Measurements from ENCODE around the gene MARCO.

The MARCO gene

GRCh38 chr2:118942031-118942430 is at the start of gene MARCO:
Gene MARCO, plus strand, starts transcription at chr2:118942194. Its CDS starts 107 bp downstream, at chr2:118942301.
- DNase-seq (ENCODE audit: low read depth, low spot score), result no peak

GRCh38 chr2:118893100-118893499 is 48.9 kb upstream of the MARCO start:
- DNase-seq (ENCODE audit: low read depth, low spot score), result no peak

DNA sequence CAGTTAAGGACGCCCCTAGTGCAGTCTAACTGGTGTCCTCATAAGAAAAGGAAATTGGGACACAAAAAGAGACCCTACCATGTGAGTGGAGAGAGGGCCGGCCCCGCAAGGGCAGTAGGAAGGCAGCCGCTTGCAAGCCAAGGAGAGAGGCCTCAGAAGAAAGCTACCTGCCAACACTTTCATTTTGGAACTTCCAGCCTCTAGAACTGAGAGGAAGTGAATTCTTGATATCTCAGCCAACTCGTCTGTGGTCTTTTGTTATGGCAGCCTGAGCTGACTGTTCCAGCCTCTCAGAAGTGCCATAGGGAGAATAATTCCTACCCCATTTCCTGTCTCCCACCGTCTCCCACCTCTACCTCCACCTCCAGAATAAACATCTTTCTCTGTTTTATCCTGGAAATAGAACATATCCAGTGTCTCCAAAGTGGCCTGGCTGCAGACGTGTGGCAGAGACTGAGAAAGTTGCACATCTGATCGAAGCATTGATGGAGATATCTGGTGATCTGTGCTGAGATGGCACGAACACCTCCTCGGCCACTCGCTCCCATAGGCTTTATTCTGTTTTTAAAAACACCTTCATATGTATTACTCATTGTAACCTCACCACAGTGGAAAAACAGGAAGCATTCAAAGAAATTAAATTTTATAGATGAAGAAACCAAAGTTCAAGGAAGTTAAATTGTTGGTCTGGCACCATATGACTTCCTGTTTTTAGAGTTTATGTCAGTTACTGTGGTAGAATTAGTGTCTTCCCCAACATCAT is 39.5 kb upstream of the MARCO start:
- DNase-seq (ENCODE audit: low read depth, low spot score), result no peak

DNA sequence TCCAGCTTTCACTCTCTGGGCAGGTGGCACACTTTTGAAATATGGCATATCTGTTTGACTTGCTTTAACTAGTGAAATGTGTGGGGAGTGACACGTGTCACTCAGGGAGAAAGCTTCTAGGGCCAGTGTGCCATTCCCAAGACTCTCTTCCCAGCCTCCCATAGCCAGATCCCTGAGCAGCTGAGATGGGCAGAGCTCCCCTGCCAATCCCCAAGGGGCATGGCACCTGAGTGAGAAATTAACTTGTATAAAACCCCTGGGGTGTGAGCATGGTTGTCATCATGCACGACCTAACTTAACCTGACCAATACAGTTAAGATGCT is 39.0 kb upstream of the MARCO start:
- no peak for DNase-seq (ENCODE audit: low read depth, low spot score)

- no peak for DNase-seq (ENCODE audit: low read depth, low spot score)
These were observed 38.2 kb upstream of the MARCO start for GRCh38 chr2:118903551-118904479.

- no peak for DNase-seq (ENCODE audit: low read depth, low spot score)
These were observed 36.8 kb upstream of the MARCO start for GRCh38 chr2:118905206-118905605.

- DNase-seq (ENCODE audit: low read depth, low spot score), result no peak
These were observed 35.8 kb upstream of the MARCO start for GRCh38 chr2:118906186-118906585.

DNA sequence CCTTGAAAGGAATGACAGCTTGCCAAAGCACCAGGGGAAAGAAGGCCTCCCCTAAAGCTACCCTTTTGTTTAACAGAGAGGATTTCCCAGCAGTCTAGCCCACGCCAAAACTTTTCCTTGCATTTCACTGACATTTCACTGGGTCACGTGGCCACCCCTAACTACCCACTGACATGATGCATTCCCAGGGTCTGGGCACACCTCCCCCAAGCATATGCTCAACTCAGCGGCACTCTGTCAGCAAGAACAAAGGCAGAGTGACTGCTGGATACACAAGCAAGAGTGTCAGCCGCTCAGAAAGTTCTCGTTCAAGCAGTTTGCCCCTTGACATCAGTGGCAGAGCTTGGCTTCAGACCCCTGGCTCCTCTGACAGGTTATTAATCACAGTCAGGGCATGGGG is 34.2 kb upstream of the MARCO start:
- no peak for DNase-seq (ENCODE audit: low read depth, low spot score)

- DNase-seq (ENCODE audit: low read depth, low spot score), result no peak
These were observed 32.8 kb upstream of the MARCO start for GRCh38 chr2:118909191-118909590.

DNA sequence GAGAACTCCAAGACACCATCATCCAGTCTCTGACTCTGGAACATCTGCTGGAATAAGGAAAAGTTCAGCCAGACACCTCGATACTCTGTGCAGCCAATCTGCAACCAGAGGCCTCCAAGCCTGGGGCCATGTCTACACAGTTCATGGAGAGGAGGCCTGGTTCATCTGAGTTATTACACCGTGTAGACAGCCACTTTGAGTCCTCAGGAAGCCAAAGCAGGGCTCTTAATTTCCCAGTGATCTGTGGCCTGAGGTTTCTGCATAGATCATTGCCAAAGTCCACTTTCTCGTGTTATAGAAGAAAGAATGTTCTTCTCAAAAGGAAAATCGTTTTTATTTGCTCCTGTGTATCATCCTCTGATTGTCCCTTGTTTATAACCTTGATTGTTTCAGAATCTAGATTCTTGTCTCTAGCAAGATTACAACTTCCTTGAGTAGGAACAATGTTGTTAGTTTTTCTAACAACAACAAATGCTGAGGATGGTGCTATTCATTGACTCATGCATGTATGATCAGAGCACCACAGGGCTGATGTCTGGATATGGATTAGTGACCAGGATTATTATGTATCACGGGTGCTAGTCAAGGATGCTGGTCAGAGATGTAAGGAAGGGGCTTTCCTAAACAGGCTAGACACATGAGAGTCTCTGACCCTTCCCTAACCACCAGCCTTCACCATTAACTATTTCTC is 30.7 kb upstream of the MARCO start:
- DNase-seq (ENCODE audit: low read depth, low spot score), result no peak

DNA sequence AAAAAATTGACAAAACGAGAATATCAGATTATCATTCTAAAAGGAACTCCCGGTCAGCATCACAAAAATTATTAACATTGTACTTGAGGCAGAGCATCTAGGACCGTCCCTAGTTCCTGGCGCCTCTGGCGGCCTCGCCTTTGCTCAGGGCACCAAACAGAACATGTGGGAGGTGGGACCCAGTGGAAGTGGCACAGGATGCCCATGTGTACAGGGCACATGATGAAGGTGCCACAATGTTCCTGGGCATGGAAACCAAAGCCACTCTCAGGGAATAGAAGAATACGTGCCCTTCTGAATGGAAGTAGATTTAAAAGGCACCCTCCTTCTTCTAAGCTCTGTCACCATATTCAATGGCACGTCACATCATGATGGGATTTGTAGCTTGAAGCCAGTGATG is 30.1 kb upstream of the MARCO start:
- DNase-seq (ENCODE audit: low read depth, low spot score), result no peak

DNA sequence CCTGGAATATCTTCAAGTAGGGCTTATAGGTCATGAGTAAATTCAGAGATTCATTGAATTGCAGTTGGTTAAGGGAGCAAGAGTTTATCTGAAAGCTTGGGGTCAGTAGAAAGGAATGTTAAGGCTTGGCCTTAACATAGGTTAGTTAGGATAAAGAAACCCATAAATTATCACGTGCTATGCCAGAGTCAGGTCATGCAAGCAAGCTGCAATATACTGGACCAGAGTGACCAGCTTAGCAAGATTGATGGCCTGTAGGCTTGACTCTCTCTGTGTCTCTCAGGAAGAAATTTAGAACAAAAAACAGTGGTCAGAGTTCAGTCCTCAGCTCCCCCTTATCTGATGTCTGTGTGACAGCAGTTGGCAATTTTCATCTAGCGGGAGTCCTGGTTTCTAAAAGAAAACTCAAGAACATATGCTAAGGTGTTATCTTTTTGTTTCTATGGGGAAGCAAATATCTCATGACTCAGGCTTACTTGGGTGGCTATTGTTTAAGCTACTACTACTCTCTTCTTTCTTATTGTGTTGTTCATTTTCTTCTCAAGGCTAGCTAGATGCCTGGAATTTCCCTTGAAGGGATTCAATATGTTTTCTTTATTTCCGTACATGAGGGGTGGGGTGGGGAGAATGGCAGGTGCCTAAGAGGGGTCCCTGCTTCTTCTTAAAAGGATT is 28.7 kb upstream of the MARCO start:
- no peak for DNase-seq (ENCODE audit: low read depth, low spot score)

GRCh38 chr2:118913803-118914645 is 28.0 kb upstream of the MARCO start:
- no peak for DNase-seq (ENCODE audit: low read depth, low spot score)

GRCh38 chr2:118914721-118915453 is 27.1 kb upstream of the MARCO start:
- DNase-seq (ENCODE audit: low read depth, low spot score), result no peak

DNA sequence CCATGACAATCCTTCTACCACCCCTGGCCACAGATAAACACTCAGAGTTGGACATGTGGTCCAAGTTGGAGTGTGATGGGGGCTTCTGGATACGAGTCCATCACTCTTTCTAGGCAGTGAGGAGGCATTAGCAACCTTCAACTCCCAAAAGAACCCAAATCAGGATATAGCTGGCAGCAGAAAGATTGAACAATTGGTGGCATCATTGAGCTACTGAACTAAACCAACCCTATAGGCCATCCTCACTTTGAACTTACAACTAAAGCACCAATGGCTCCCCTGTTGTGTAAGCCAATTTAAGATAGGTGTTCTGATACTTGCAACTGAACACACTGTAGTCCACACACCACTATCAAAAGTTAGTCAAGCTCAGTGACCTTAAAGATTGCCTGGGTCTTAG is 24.0 kb upstream of the MARCO start:
- no peak for DNase-seq (ENCODE audit: low read depth, low spot score)

DNA sequence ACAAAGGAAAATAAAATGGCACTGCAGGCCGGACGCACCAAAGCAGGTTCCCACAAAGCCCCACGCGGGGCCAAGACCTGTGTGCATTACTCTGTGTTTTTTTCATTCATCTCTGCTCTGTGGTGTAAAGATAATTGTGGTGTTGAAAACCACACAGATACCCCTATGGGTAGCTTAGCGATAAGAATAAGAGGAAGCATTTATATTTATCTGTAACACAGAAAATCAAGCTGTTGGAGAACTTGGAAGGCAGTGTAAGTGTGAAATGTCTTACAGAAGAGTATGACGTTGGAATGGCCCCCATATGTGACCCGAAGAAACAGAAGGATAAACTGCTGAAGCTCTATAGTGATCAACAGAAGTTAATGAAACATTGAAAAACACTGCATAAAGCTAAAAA is 20.3 kb upstream of the MARCO start:
- no peak for DNase-seq (ENCODE audit: low read depth, low spot score)

GRCh38 chr2:118922254-118922653 is 19.7 kb upstream of the MARCO start:
- no peak for DNase-seq (ENCODE audit: low read depth, low spot score)

GRCh38 chr2:118923371-118923770 is 18.6 kb upstream of the MARCO start:
- DNase-seq (ENCODE audit: low read depth, low spot score), result no peak

- DNase-seq (ENCODE audit: low read depth, low spot score), result no peak
These were observed 16.5 kb upstream of the MARCO start for GRCh38 chr2:118925476-118925875.

DNA sequence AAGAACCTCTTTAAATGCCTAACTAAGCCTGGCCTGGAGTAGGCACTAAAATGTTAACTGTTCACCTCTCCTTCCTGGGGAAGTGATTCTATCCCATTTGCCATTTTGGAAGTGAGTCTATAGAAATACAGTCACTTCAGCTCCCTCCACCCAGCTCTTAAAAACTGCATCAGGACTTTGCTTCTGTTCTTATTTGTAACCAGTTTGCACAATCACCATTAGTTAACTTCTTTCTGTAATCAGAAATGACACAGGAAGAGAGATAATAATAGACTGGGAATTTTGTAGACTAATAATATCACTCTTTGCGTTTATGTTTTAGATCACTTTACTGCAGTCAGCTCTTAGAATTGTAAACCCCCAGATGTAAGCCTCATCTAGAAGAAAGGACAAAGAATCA is 16.0 kb upstream of the MARCO start:
- DNase-seq (ENCODE audit: low read depth, low spot score), result no peak

Data from smooth muscle cell of the brain vasculature (primary cell).